Gastroesophageal sphincter (tissue), 3 donors: ENCODE results near the gene VCL.

Source experiments
- CTCF ChIP-seq, 4 experiments: fragments of 200-600 bp in 2 of 4; fragments of 450-650 bp in 2 of 4; sonication (generic) in 1 of 4; IDR thresholded peaks; one replicate each; pipeline ENCODE4 v1.5.1; 2017 to 2019; ENCODE audit warnings: antibody characterized with exemption in 4 of 4, mild to moderate bottlenecking in 2 of 4, moderate library complexity in 2 of 4
- POLR2A ChIP-seq, 2 donors: fragments of 450-650 bp; IDR thresholded peaks; one replicate each; pipeline ENCODE4 v1.6.1; 2017; ENCODE audit warnings: antibody characterized with exemption in 2 of 2, mild to moderate bottlenecking in 2 of 2, moderate library complexity in 1 of 2
- POLR2AphosphoS5 ChIP-seq: sonication (generic); formaldehyde crosslinking; IDR thresholded peaks from one replicate; pipeline ENCODE4 v1.6.1; 2017; ENCODE audit warnings: antibody characterized with exemption

GRCh38 chr10:74067373-74068352 lies 69.7 kb downstream of the VCL start:
- no peak for TF ChIP-seq CTCF (IDR thresholded peaks at IDR 0.05)
- TF ChIP-seq POLR2A (IDR thresholded peaks at IDR 0.05): no peak
- no peak for TF ChIP-seq POLR2AphosphoS5
